PC-9 (cell line): ENCODE data around the gene MAP3K4. TPM values are rescaled to one million over a fixed set of nuclear protein-coding genes. Genes with fewer than 3 reads are reported as not detected.

Source experiments
- BruUV-seq: library from RNA; stranded (reverse); fragments of 400-500 nt; replicated peaks from 2 replicates; lab custom pipeline; 2021; lab: Mats Ljungman, UMichigan
- CTCF ChIA-PET: fragments of 300-600 bp; sonication (Branson Sonifier 250); formaldehyde crosslinking; loops from one replicate; lab custom pipeline; 2022; ENCODE audit warnings: antibody characterized with exemption; lab: Charles Lee
- POLR2A ChIA-PET: fragments of 300-600 bp; sonication (Branson Sonifier 250); formaldehyde crosslinking; loops from one replicate; lab custom pipeline; 2022; ENCODE audit warnings: antibody characterized with exemption; ENCODE audit not compliant: unreplicated experiment; lab: Charles Lee
- DNase-seq, 2 experiments: peaks; one replicate each; pipeline versions ENCODE4 v3.0.0 to v3.0.0-alpha.2; 2015 to 2022; ENCODE audit warnings: mixed read lengths in 1 of 2
- H2AFZ ChIP-seq: fragments of 200-600 bp; sonication (generic); 2 replicates; pipeline ENCODE4 v1.8.1; 2017; ENCODE audit warnings: antibody characterized with exemption
- H3F3A ChIP-seq: fragments of 200-600 bp; sonication (generic); 2 replicates; pipeline ENCODE4 v1.8.1; 2017; ENCODE audit warnings: antibody characterized with exemption, mild to moderate bottlenecking, low read depth; ENCODE audit not compliant: insufficient read depth
- H3K27ac ChIP-seq: fragments of 200-600 bp; sonication (generic); 2 replicates; pipeline ENCODE4 v1.6.1; 2016; ENCODE audit warnings: mixed run types
- H3K27me3 ChIP-seq: fragments of 200-600 bp; sonication (generic); 2 replicates; pipeline ENCODE4 v1.6.1; 2016; ENCODE audit warnings: low read depth, mixed run types; ENCODE audit not compliant: insufficient read depth
- H3K36me3 ChIP-seq: fragments of 200-600 bp; sonication (generic); 2 replicates; pipeline ENCODE4 v1.6.1; 2016; ENCODE audit warnings: low read depth, mixed run types
- H3K4me1 ChIP-seq: fragments of 200-600 bp; sonication (generic); replicated peaks from 2 replicates; pipeline ENCODE4 v1.6.1; 2016; ENCODE audit warnings: mixed run types; ENCODE audit not compliant: insufficient read depth
- H3K4me2 ChIP-seq: fragments of 200-600 bp; sonication (generic); 2 replicates; pipeline ENCODE4 v1.6.1; 2017; ENCODE audit warnings: mixed run types
- H3K4me3 ChIP-seq: fragments of 200-600 bp; sonication (generic); 2 replicates; pipeline ENCODE4 v1.6.1; 2016; ENCODE audit warnings: mixed run types
- H3K79me2 ChIP-seq: fragments of 200-600 bp; sonication (generic); 2 replicates; pipeline ENCODE4 v1.6.1; 2017; ENCODE audit warnings: low read depth, mixed run types
- H3K9me2 ChIP-seq: fragments of 200-600 bp; sonication (generic); 2 replicates; pipeline ENCODE4 v1.8.1; 2017; ENCODE audit warnings: mild to moderate bottlenecking; ENCODE audit not compliant: insufficient read depth
- H3K9me3 ChIP-seq: fragments of 200-600 bp; sonication (generic); 2 replicates; pipeline ENCODE4 v1.8.1; 2016; ENCODE audit warnings: low read depth; ENCODE audit not compliant: insufficient read depth
- H4K20me1 ChIP-seq: fragments of 200-600 bp; sonication (generic); 2 replicates; pipeline ENCODE4 v1.8.1; 2017; ENCODE audit not compliant: insufficient read depth
- CTCF ChIP-seq: fragments of 200-600 bp; sonication (generic); conservative IDR thresholded peaks from 2 replicates; pipeline ENCODE4 v1.6.1; 2017; ENCODE audit warnings: mixed run types, antibody characterized with exemption, mild to moderate bottlenecking, moderate library complexity
- EZH2 ChIP-seq: fragments of 200-600 bp; sonication (generic); IDR thresholded peaks from 2 replicates; pipeline ENCODE4 v1.8.0; 2017; ENCODE audit warnings: antibody characterized with exemption, low read depth
- intact Hi-C: fragments of 100-400 bp; cut with micrococcal nuclease; formaldehyde crosslinking; loops from one replicate; pipeline ENCODE4 v1.10.0; 2022; ENCODE audit not compliant: unreplicated experiment
- total RNA-seq: library from RNA; stranded (reverse); gene quantifications from 2 replicates; pipeline ENCODE4 v1.2.3, GENCODE V29; 2021

MAP3K4 gene
- total RNA-seq, 1 experiment from 2014 or later = 13.0 TPM

DNA sequence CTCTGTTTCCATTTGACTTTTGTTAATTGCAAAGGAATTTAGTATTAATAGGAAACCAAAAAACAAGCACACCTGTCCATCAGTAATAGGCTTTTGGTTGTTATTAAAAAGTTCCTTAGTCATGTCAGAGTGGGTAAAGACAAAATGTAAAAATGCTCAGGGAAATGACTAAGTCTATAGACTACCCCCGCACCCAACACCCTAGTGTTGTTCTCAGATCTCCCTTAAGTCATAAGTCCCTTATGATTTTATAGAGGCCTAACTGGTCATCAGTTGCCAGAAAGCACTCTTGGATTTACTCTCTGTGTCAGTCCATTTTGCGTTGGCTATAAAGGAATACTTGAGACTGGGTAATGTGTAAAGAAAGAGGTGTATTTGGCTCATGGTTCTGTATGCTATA lies 52.8 kb downstream of the MAP3K4 start:
- no peak overlapping the region for H3K4me3 ChIP-seq
- H2AFZ ChIP-seq = no peak overlapping the region
- H3K4me1 ChIP-seq = peaks cover under 1% of the 10 kb centered on the region; the same call in 1 of the 2 replicates
- BruUV-seq = no TSS peak
- no peaks in the 10 kb centered on the region for H3F3A ChIP-seq
- H3K27me3 ChIP-seq = no peaks in the 10 kb centered on the region
- no peak overlapping the region for H3K27ac ChIP-seq
- intact Hi-C loops = no loop called here
- CTCF ChIA-PET = no interaction called here
- H3K4me2 ChIP-seq = no peak overlapping the region
- no peaks in the 10 kb centered on the region for H3K9me3 ChIP-seq
- H3K9me2 ChIP-seq = no peaks in the 10 kb centered on the region
- DNase-seq = no peak
- POLR2A ChIA-PET = no interaction called here
- H3K36me3 ChIP-seq = no peaks in the 10 kb centered on the region
- TF ChIP-seq EZH2 = no peak
- no peak for TF ChIP-seq CTCF
- no peaks in the 10 kb centered on the region for H3K79me2 ChIP-seq
- H4K20me1 ChIP-seq = no peaks in the 10 kb centered on the region

DNA sequence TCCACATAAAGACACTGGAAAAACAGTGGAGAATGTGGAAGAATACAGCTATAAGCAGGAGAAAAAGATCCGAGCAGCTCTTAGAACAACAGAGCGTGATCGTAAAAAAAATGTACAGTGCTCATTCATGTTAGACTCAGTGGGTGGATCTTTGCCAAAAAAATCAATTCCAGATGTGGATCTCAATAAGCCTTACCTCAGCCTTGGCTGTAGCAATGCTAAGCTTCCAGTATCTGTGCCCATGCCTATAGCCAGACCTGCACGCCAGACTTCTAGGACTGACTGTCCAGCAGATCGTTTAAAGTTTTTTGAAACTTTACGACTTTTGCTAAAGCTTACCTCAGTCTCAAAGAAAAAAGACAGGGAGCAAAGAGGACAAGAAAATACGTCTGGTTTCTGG lies 57.1 kb downstream of the MAP3K4 start:
- Histone ChIP-seq H4K20me1 (no peaks in the 10 kb centered on the region), H3K4me3 (no peak overlapping the region), H3K9me3 (no peaks in the 10 kb centered on the region), H3K79me2 (no peaks in the 10 kb centered on the region), H3K4me1 (no peaks in the 10 kb centered on the region), H3K27me3 (no peaks in the 10 kb centered on the region), H3K4me2 (no peak overlapping the region), H3K36me3 (no peaks in the 10 kb centered on the region), H3K9me2 (no peaks in the 10 kb centered on the region), H3F3A (no peaks in the 10 kb centered on the region), H2AFZ (no peak overlapping the region), H3K27ac (no peak overlapping the region)
- intact Hi-C loops = no loop called here
- TF ChIP-seq CTCF (no peak), EZH2 (no peak)
- no TSS peak for BruUV-seq
- CTCF ChIA-PET = no interaction called here
- POLR2A ChIA-PET = no interaction called here
- no peak for DNase-seq

- H3F3A ChIP-seq = no peaks in the 10 kb centered on the region
- H3K9me2 ChIP-seq = no peaks in the 10 kb centered on the region
- POLR2A ChIA-PET = no interaction called here
- no peak overlapping the region for H3K4me2 ChIP-seq
- H3K9me3 ChIP-seq = no peaks in the 10 kb centered on the region
- no peak overlapping the region for H3K4me3 ChIP-seq
- H2AFZ ChIP-seq = no peak overlapping the region
- intact Hi-C loops = no loop called here
- CTCF ChIA-PET = no interaction called here
- no peaks in the 10 kb centered on the region for H3K4me1 ChIP-seq
- no peak for TF ChIP-seq CTCF
- TF ChIP-seq EZH2 = no peak
- no peaks in the 10 kb centered on the region for H3K79me2 ChIP-seq
- no peak overlapping the region for H3K27ac ChIP-seq
- no TSS peak for BruUV-seq
- H4K20me1 ChIP-seq = no peaks in the 10 kb centered on the region
- no peaks in the 10 kb centered on the region for H3K27me3 ChIP-seq
- no peak for DNase-seq
- H3K36me3 ChIP-seq = no peaks in the 10 kb centered on the region
Observed at GRCh38 chr6:161050134-161050765, 58.7 kb downstream of the MAP3K4 start.
